IPS-15b (cell line): ENCODE results near the gene SMYD4.
A peak's percentile ranks its signal among the peaks of the same experiment; 100 is the strongest.

ENCODE experiments used
- H3K27me3 ChIP-seq: one replicate; pipeline ENCODE4 v1.6.1; 2013; ENCODE audit warnings: low read length; ENCODE audit not compliant: control insufficient read depth, insufficient read depth
- H3K36me3 ChIP-seq: one replicate; pipeline ENCODE4 v1.6.1; 2013; ENCODE audit warnings: low read length; ENCODE audit not compliant: control insufficient read depth, insufficient read depth
- H3K4me1 ChIP-seq: one replicate; pipeline ENCODE4 v1.6.1; 2013; ENCODE audit warnings: mild to moderate bottlenecking, low read length; ENCODE audit not compliant: control insufficient read depth, insufficient read depth
- H3K4me3 ChIP-seq: one replicate; pipeline ENCODE4 v1.5.1; 2013; ENCODE audit warnings: low read depth, low read length
- H3K9ac ChIP-seq: one replicate; pipeline ENCODE4 v1.6.1; 2013; ENCODE audit warnings: low read depth, mild to moderate bottlenecking, low read length
- H3K9me3 ChIP-seq: one replicate; pipeline ENCODE4 v1.6.1; 2013; ENCODE audit warnings: mild to moderate bottlenecking, low read length; ENCODE audit not compliant: control insufficient read depth, insufficient read depth

The SMYD4 gene

GRCh38 chr17:1829592-1830257 is at the start of gene SMYD4, which contains the start of gene RPA1:
Gene SMYD4 (minus strand): TSS chr17:1829902. CDS start chr17:1827994, 1,908 bp downstream.
Gene RPA1 (plus strand): TSS chr17:1830005. CDS start chr17:1830094, 89 bp downstream.
- H3K36me3 ChIP-seq: peaks cover 2% of the 10 kb centered on the region

DNA sequence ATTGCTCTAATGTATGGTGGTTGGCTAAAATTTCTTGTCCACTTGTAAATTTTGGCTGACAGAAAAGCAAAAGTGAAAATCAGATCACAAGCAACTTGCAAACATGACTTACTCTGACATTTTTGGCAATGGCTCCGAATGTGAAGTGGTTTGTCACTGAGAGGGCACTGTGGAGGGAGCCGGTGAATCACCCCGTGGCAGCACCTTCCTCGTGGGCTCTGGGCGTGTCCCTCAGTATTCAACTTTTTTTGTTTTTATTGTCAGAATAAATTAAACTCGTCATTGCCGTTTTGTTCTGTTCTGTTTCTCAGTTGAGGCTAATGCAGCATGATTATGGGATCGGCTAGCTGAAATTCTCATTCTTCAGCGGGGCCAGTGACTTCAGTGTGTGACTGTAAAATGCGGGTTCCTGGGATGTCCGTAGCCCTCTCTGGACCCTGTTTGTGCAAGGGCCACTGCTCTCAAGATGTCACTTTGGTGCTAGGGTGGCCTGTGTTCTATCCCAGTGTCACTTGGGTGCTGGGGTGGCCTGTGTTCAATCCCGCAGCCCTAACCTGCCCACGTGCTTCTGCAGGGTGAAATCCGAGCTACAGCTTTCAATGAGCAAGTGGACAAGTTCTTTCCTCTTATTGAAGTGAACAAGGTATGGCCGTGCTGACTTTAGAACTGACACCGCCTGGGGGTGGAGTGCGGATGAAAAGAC is 48.9 kb upstream of the SMYD4 start:
- no peaks in the 10 kb centered on the region for H3K4me1 ChIP-seq
- no peak overlapping the region for H3K4me3 ChIP-seq
- H3K27me3 ChIP-seq: no peaks in the 10 kb centered on the region
- H3K9me3 ChIP-seq: no peaks in the 10 kb centered on the region
- no peak overlapping the region for H3K9ac ChIP-seq
- H3K36me3 ChIP-seq: peaks cover 24% of the 10 kb centered on the region

More at GRCh38 chr17:1829592-1830257, at the start of gene SMYD4, which contains the start of gene RPA1:
- peak within 1 kb of the TSS; percentile 96 for H3K4me3 ChIP-seq
- H3K4me1 ChIP-seq: no peaks in the 10 kb centered on the region
- peak within 1 kb of the TSS; percentile 93 for H3K9ac ChIP-seq
- no peaks in the 10 kb centered on the region for H3K27me3 ChIP-seq
- no peaks in the 10 kb centered on the region for H3K9me3 ChIP-seq

DNA sequence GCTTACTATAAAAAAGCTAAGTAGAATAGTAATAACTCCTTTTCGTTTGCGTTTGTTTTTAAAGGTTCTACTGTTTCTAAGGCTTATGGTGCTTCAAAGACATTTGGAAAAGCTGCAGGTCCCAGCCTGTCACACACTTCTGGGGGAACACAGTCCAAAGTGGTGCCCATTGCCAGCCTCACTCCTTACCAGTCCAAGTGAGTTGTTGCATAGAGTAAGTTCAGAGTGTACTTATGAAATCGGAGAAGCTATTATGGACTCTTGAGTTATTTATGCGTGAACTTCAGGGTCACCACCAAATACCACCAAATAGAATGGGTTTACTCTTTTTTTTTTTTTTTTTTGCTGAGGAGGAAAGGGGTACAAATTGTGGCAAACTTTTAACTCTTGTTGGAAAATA is 45.9 kb upstream of the SMYD4 start:
- no peak overlapping the region for H3K9ac ChIP-seq

DNA sequence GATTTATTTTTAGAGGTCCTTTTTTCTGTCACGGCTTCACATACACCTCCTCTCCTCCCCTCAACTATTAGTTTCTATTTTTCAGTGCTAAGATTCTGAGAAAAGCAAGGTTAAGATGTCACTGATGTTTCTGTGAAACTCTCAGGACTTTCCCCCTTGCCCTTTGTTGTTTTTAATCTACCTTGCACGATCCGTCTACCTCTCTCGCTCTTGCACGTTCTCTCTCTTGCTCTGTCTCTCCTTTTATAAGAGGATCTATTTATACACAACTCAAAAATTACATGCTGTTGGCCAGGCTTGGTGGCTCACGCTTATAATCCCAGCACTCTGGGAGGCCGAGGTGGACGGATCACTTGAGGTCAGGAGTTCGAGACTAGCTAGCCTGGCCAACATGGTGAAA is 43.7 kb upstream of the SMYD4 start:
- Histone ChIP-seq H3K27me3 (no peaks in the 10 kb centered on the region), H3K9ac (no peak overlapping the region), H3K4me1 (no peaks in the 10 kb centered on the region), H3K36me3 (peaks cover 22% of the 10 kb centered on the region), H3K4me3 (no peak overlapping the region), H3K9me3 (no peaks in the 10 kb centered on the region)

More for the DNA sequence above, 45.9 kb upstream of the SMYD4 start:
- peaks cover 26% of the 10 kb centered on the region for H3K36me3 ChIP-seq
- H3K4me3 ChIP-seq: no peak overlapping the region
- H3K27me3 ChIP-seq: no peaks in the 10 kb centered on the region
- H3K9me3 ChIP-seq: no peaks in the 10 kb centered on the region
- no peaks in the 10 kb centered on the region for H3K4me1 ChIP-seq

DNA sequence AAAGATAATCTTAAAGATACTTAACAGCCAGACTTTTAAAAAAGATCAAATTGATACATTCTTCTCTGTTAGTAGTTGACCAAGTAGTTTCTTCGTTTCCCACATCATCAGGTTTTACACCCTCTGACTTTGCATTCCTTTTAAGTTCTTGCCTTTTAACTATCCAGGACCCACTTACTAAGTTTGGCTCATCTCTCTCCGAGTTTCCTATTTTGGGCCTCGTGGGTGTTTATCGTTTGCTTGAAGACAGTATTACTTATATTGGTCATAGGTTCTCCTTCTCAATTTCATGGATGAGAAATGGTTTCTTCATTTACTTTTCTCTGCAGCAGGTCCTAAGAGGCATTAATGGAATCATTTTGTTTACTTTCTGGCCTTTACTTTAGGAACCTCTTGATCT is 43.3 kb upstream of the SMYD4 start:
- peaks cover 22% of the 10 kb centered on the region for H3K36me3 ChIP-seq

DNA sequence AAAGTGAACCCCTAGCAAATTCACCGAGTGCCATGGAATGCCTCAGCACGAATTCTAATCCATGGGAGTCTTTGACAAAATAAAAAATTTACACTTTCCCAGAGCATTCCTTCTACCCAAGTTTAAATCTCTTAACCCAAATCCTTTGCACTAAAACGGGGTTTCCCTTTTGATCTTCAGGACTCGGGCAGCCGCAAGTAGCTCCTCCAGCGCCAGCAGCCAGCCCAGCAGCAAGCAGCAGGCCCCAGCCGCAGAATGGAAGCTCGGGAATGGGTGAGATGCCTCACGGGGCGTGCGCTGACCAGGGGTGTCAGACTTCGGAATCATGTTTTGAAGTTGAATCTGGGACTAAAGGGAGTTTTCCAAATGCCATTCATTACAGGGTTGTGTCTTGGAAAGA is 42.6 kb upstream of the SMYD4 start:
- Histone ChIP-seq H3K36me3 (peaks cover 21% of the 10 kb centered on the region), H3K27me3 (no peaks in the 10 kb centered on the region), H3K9me3 (no peaks in the 10 kb centered on the region), H3K9ac (no peak overlapping the region), H3K4me1 (no peaks in the 10 kb centered on the region), H3K4me3 (no peak overlapping the region)

More for the DNA sequence above, 43.3 kb upstream of the SMYD4 start:
- Histone ChIP-seq H3K4me3 (no peak overlapping the region), H3K4me1 (no peaks in the 10 kb centered on the region), H3K27me3 (no peaks in the 10 kb centered on the region), H3K9ac (no peak overlapping the region), H3K9me3 (no peaks in the 10 kb centered on the region)

GRCh38 chr17:1871756-1872155 is 42.1 kb upstream of the SMYD4 start:
- H3K36me3 ChIP-seq: peaks cover 17% of the 10 kb centered on the region
- H3K9ac ChIP-seq: no peak overlapping the region
- no peaks in the 10 kb centered on the region for H3K9me3 ChIP-seq
- H3K27me3 ChIP-seq: no peaks in the 10 kb centered on the region
- no peak overlapping the region for H3K4me3 ChIP-seq
- H3K4me1 ChIP-seq: no peaks in the 10 kb centered on the region

- Histone ChIP-seq H3K9me3 (no peaks in the 10 kb centered on the region), H3K27me3 (no peaks in the 10 kb centered on the region), H3K9ac (no peak overlapping the region), H3K4me3 (no peak overlapping the region), H3K36me3 (peaks cover 13% of the 10 kb centered on the region), H3K4me1 (no peaks in the 10 kb centered on the region)
Measured at GRCh38 chr17:1870592-1870991, 40.9 kb upstream of the SMYD4 start.

DNA sequence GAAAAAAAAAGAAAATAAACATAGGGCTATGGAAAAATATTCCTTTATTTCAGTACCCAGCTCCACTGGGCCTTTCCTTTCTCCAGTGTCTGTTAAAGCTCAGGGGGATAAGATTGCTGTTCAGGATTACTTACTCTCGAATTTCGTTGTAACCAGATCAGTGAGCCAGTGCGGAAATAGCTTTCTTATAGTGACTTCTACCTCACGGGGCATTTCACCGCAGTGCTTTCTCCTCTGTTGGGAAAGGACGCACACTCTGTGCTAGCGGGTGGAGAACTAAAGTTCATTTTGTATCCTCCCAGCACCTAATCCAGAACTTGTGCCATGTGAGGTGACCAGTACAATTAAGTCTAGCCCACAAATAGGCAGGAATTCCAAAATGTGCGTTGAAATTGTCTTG is 38.4 kb upstream of the SMYD4 start:
- H3K4me1 ChIP-seq: no peaks in the 10 kb centered on the region

DNA sequence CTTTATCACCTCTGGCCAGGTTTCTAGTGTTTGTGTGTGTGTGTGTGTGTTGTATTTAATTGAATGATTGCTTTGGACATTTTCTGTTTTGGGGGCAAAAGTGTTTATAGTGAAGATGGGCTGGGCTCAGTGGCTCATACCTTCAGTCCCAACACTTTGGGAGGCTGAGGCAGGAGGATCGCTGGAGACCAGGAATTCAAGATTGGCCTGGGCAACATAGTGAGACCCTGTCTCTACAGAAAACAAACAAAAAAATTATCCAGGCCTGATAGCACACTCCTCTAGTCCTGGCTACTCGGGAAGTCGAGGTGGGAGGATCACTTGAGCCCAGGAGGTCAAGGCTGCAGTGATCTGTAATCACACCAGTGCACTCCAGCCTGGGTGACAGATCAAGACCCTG is 37.6 kb upstream of the SMYD4 start:
- peaks cover 2% of the 10 kb centered on the region for H3K36me3 ChIP-seq
- no peak overlapping the region for H3K9ac ChIP-seq
- no peaks in the 10 kb centered on the region for H3K4me1 ChIP-seq
- H3K4me3 ChIP-seq: no peak overlapping the region
- no peaks in the 10 kb centered on the region for H3K9me3 ChIP-seq
- H3K27me3 ChIP-seq: no peaks in the 10 kb centered on the region

More for the DNA sequence above, 38.4 kb upstream of the SMYD4 start:
- H3K9ac ChIP-seq: no peak overlapping the region
- H3K4me3 ChIP-seq: no peak overlapping the region
- H3K27me3 ChIP-seq: no peaks in the 10 kb centered on the region
- peaks cover 7% of the 10 kb centered on the region for H3K36me3 ChIP-seq
- H3K9me3 ChIP-seq: no peaks in the 10 kb centered on the region

GRCh38 chr17:1865252-1866037 is 35.7 kb upstream of the SMYD4 start:
- Histone ChIP-seq H3K27me3 (no peaks in the 10 kb centered on the region), H3K9me3 (no peaks in the 10 kb centered on the region), H3K4me3 (no peak overlapping the region), H3K36me3 (peaks cover 1% of the 10 kb centered on the region), H3K9ac (no peak overlapping the region), H3K4me1 (no peaks in the 10 kb centered on the region)
